ENCODE measurements around the gene MAGEB1.

The MAGEB1 gene

GRCh38 chrX:30228526-30228925 lies 18.4 kb upstream of the MAGEB1 start:
- H3K27ac ChIP-seq, result no peak overlapping the region
- TF ChIP-seq ZFX (IDR thresholded peaks at IDR 0.05), result no peak

DNA sequence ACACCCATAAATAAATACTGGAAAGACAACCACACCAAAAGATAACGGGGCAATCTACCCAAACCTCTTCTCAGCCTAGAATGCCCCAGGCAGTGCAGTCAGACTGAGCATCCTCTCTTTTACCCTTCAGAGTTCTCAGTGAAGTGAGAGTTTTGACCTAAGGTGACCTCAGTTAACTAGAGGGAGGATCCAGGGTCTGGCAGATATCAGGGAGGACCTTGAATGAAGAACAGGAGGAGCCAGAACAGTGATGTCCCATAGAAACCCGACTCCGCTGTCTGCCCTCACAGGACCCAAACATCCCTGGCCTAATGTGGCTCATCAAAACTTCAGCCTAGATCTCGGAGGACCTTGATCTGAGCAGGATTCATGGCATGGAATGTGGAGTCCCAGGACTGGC lies 16.6 kb upstream of the MAGEB1 start, which contains the start of gene MAGEB3:
TSS of gene MAGEB3 (plus strand) at position 263 of the 400 bp plus-strand sequence. CDS start 5,268 bp downstream, outside the sequence.
- TF ChIP-seq CTCF (conservative IDR thresholded peaks at IDR 0.05) (no peak), ZFX (IDR thresholded peaks at IDR 0.05) (no peak)
- H3K27ac ChIP-seq, result no peak within 1 kb of the TSS

DNA sequence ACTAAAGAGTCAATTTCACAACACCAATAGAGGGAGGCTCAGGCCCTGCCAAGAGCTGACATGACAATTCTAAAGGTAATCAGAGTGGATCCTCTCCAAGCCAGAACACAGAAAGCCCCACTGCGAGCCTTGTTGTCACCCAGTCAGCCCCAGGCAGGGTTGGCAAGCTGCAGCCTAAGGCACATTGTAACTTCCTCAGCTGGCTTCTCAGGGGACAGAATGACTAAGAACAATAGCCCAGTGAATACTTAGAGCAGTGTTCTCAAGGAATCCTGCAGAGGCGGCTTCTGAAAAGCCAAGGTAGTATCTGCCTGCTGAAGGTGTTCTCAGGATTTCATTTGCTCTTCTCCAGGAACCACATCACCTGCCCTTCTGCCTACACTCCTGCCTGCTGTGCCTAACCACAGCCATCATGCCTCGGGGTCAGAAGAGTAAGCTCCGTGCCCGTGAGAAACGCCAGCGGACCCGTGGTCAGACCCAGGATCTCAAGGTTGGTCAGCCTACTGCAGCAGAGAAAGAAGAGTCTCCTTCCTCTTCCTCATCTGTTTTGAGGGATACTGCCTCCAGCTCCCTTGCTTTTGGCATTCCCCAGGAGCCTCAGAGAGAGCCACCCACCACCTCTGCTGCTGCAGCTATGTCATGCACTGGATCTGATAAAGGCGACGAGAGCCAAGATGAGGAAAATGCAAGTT lies 5.1 kb upstream of the MAGEB1 start, which contains the start of gene MAGEB4:
TSS of gene MAGEB4 (plus strand) at position 277 of the 692 bp plus-strand sequence. CDS start at position 413, 136 bp downstream.
- no peak for TF ChIP-seq ZFX (IDR thresholded peaks at IDR 0.05)
- TF ChIP-seq CTCF (conservative IDR thresholded peaks at IDR 0.05), result no peak
- H3K27ac ChIP-seq, result no peak within 1 kb of the TSS

- no peak overlapping the region for H3K27ac ChIP-seq
- TF ChIP-seq ZFX (IDR thresholded peaks at IDR 0.05) (no peak), CTCF (conservative IDR thresholded peaks at IDR 0.05) (no peak)
Observed at GRCh38 chrX:30248854-30249253, 1.9 kb downstream of the MAGEB1 start.

DNA sequence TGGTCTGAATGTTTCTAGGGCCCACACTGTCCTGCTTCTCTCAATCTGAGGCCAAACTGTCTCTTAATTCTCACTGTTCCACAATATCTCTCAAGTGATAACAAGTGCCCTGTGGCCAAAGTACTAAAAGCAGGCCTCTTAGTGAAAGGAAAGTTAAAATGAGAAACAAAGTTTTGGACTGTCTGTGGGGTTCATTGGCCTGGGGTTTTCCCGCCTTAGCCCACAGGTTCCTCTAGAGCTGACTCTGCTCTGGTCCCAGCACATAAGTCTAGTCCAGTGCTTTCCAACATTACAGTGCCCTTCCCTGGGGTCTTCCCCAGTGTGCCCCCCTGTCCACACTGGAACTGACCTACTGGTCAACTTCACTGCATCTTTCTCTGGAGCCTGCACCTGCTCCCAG lies 6.3 kb downstream of the MAGEB1 start:
- H3K27ac ChIP-seq, result no peak overlapping the region
- TF ChIP-seq CTCF (conservative IDR thresholded peaks at IDR 0.05), result no peak
- no peak for TF ChIP-seq ZFX (IDR thresholded peaks at IDR 0.05)

DNA sequence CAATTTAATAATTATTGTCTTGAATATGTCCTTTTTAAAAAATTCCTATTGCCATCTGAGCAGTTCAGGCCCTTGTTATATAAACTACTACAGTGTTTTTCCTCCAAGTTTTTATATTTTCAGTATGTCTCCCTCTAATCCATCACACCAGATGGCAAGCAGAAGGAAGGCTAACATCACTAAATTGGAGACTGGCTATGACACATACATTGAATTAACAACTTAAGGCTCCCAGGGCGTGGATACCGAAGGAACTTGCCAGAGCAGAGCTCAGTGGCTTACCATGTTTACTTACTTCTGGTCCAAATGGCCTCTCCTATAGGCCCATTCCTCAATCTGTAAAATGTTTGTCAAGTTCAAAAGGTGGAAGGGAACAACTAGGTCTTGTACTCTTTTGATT lies 13.0 kb downstream of the MAGEB1 start:
- TF ChIP-seq ZFX (IDR thresholded peaks at IDR 0.05) (no peak), CTCF (conservative IDR thresholded peaks at IDR 0.05) (no peak)
- no peak overlapping the region for H3K27ac ChIP-seq

DNA sequence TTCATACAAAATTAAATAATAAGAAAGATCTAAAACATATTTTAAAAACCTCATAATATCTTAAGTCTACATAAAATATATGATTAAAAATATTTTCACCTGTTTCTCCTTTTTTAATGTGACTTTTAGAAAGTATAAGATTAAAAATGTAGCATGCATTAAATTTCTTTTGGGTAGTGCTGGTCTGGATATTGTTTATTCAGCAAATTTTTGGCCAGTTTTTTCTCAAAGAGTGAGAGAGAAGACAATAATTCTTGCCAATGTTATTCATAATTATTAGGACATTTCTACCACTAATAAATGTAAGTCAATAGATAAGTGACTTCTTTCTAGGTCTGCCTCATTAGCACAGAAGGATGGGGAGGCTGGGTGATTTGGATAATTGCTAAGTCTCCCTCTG lies 14.1 kb downstream of the MAGEB1 start:
- TF ChIP-seq ZFX (IDR thresholded peaks at IDR 0.05) (no peak), CTCF (conservative IDR thresholded peaks at IDR 0.05) (no peak)
- H3K27ac ChIP-seq, result no peak overlapping the region

- TF ChIP-seq ZFX (IDR thresholded peaks at IDR 0.05) (no peak), CTCF (conservative IDR thresholded peaks at IDR 0.05) (no peak)
Observed at GRCh38 chrX:30262763-30263162, 15.8 kb downstream of the MAGEB1 start.

More at GRCh38 chrX:30262763-30263162, 15.8 kb downstream of the MAGEB1 start:
- no peak overlapping the region for H3K27ac ChIP-seq

Measured in C4-2B (cell line).